Activated CD8-positive, alpha-beta T cell treated with anti-CD3 and anti-CD28 coated beads for 36 hours (primary cell): ENCODE data around the gene DRAXIN. TPM values are rescaled to one million over a fixed set of nuclear protein-coding genes. Genes with fewer than 3 reads are reported as not detected.

Experiments
- ATAC-seq: fragments of 200-7000 bp; cut with Tn5 transposase; one replicate; pipeline ENCODE4 v1.10.0; 2021; ENCODE audit warnings: mild to moderate bottlenecking, moderate library complexity
- CTCF ChIA-PET: fragments of 350-600 bp; sonication (Branson Sonifier 250); formaldehyde crosslinking; loops from one replicate; lab custom pipeline; 2021; ENCODE audit warnings: antibody characterized with exemption; lab: Charles Lee
- POLR2A ChIA-PET: fragments of 350-600 bp; sonication (Branson Sonifier 250); formaldehyde crosslinking; loops from one replicate; lab custom pipeline; 2021; ENCODE audit warnings: antibody characterized with exemption; lab: Charles Lee
- DNase-seq: peaks from one replicate; pipeline ENCODE4 v3.0.0-alpha.2; 2020
- H3K27ac Mint-ChIP-seq: one replicate; pipeline ENCODE4 v1.8.0; 2021; ENCODE audit warnings: mild to moderate bottlenecking, mixed read lengths
- H3K27me3 Mint-ChIP-seq: one replicate; pipeline ENCODE4 v1.8.0; 2021; ENCODE audit warnings: mixed read lengths
- H3K36me3 Mint-ChIP-seq: one replicate; pipeline ENCODE4 v1.8.0; 2021; ENCODE audit warnings: low read depth, mixed read lengths
- H3K4me1 Mint-ChIP-seq: one replicate; pipeline ENCODE4 v1.8.0; 2021; ENCODE audit warnings: low read depth, mixed read lengths
- H3K4me3 Mint-ChIP-seq: one replicate; pipeline ENCODE4 v1.8.0; 2021; ENCODE audit warnings: mild to moderate bottlenecking, moderate library complexity, mixed read lengths
- H3K9me3 Mint-ChIP-seq: one replicate; pipeline ENCODE4 v1.8.0; 2021; ENCODE audit warnings: mixed read lengths
- CTCF ChIP-seq: fragments of 200-600 bp; IDR thresholded peaks from one replicate; pipeline ENCODE4 v1.8.0; 2022; ENCODE audit warnings: antibody characterized with exemption, mild to moderate bottlenecking
- intact Hi-C: fragments of 100-400 bp; cut with micrococcal nuclease; formaldehyde crosslinking; loops from one replicate; pipeline ENCODE4 v1.10.0; 2022
- total RNA-seq, 2 experiments: library from RNA; stranded (reverse); gene quantifications; one replicate each; pipeline ENCODE4 v1.2.3, GENCODE V29; 2021

The DRAXIN gene
- total RNA-seq, 2 experiments from 2014 or later: 0.18 to 0.20 TPM

DNA sequence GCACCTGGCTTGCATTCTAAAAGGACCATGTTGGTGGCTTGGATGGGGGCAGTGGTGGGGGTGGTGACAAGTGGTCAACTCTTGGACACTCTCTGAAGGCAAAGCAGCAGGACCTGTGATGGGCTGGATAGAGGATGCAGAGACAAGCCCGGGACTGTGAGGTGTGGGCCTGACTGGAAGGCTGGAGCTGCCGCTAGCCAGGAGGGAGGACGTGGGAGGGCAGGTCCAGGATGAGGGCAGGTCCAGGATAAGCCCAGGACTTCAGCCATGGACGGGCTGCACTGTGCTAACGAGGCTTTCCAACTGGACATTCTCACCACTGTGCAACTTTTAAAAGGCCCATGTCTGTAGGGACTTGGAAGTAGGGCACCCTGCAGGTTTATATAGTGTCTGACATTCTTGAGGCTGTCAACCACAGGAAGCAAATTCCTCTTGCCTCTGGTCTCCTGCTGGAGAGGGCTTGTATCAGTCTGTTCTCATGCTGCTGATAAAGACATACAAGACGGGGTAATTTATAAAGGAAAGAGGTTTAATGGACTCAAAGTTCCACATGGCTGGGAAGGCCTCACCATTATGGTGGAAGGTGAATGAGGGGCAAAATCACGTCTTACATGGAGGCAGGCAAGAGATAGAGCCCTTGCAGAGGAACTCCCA lies 62.2 kb downstream of the DRAXIN start:
- H3K4me1 Mint-ChIP-seq: peaks cover 6% of the 10 kb centered on the region
- TF ChIP-seq CTCF: no peak
- intact Hi-C loops: no loop called here
- H3K9me3 Mint-ChIP-seq: no peaks in the 10 kb centered on the region
- ChIA-PET CTCF (no interaction called here), POLR2A (interaction anchor here (1.1 kb wide), 1 partner anchor 155 kb away, joined by 3 read pairs; no protein-coding TSS in a partner anchor)
- H3K27ac Mint-ChIP-seq: no peak overlapping the region
- H3K36me3 Mint-ChIP-seq: no peaks in the 10 kb centered on the region
- no peaks in the 10 kb centered on the region for H3K27me3 Mint-ChIP-seq
- no peak overlapping the region for H3K4me3 Mint-ChIP-seq
- ATAC-seq (no peak), DNase-seq (no peak)

DNA sequence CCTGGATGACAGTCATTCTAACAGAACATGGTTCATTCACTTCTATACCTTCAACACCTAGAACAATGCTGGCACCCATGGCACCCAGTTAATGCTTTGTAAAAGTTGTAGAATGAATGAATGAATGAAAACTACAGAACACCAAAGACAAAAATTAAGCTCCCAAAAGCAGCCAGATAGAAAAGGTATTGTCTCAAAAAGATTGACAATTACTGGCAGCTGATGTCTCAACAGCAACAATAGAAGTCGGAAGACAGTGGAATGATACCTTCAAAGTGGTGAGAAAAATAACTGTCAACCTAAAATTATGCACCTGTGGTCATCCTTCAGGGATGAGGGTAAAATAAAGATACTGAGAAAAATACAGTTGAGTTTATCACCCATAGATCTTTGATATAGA lies 65.5 kb downstream of the DRAXIN start:
- Mint-ChIP-seq H3K9me3 (no peaks in the 10 kb centered on the region), H3K4me1 (peaks cover 2% of the 10 kb centered on the region), H3K27ac (no peak overlapping the region), H3K4me3 (no peak overlapping the region), H3K36me3 (no peaks in the 10 kb centered on the region), H3K27me3 (peaks cover 2% of the 10 kb centered on the region)
- no peak for ATAC-seq
- no peak for TF ChIP-seq CTCF
- CTCF ChIA-PET: interaction anchor here (0.8 kb wide), 1 partner anchor 29 kb away, joined by 3 read pairs; no protein-coding TSS in a partner anchor
- POLR2A ChIA-PET: no interaction called here
- intact Hi-C loops: no loop called here
- DNase-seq: no peak

DNA sequence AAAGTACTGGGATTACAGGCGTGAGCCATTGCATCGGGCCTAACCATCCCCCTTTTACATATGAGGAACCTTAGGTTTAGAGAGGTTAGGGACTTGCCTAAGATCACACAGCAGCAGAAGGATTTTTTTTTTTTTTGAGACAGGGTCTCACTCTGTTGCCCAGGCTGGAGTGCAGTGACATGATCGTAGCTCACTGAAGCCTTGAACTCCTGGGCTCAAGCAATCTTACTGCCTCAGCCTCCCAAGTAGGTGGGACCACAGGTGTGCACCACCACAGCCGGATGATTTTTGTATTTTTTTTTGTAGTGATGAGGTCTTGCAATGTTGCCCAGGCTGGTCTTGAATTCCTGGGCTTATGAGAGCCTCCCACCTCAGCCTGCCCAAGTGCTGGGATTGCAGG lies 68.3 kb downstream of the DRAXIN start:
- H3K27ac Mint-ChIP-seq: no peak overlapping the region
- H3K36me3 Mint-ChIP-seq: no peaks in the 10 kb centered on the region
- ChIA-PET CTCF (no interaction called here), POLR2A (no interaction called here)
- H3K27me3 Mint-ChIP-seq: peaks cover 12% of the 10 kb centered on the region
- H3K4me1 Mint-ChIP-seq: peaks cover 4% of the 10 kb centered on the region
- ATAC-seq (no peak), DNase-seq (no peak)
- TF ChIP-seq CTCF: no peak
- intact Hi-C loops: no loop called here
- no peaks in the 10 kb centered on the region for H3K9me3 Mint-ChIP-seq
- no peak overlapping the region for H3K4me3 Mint-ChIP-seq

GRCh38 chr1:11761285-11761684 lies 69.8 kb downstream of the DRAXIN start:
- TF ChIP-seq CTCF: no peak
- Mint-ChIP-seq H3K9me3 (no peaks in the 10 kb centered on the region), H3K27ac (no peak overlapping the region), H3K4me1 (peaks cover 4% of the 10 kb centered on the region), H3K36me3 (no peaks in the 10 kb centered on the region), H3K27me3 (peaks cover 12% of the 10 kb centered on the region), H3K4me3 (no peak overlapping the region)
- ChIA-PET POLR2A (interaction anchor here (0.7 kb wide), 1 partner anchor 147 kb away, joined by 3 read pairs; no protein-coding TSS in a partner anchor), CTCF (no interaction called here)
- ATAC-seq (no peak), DNase-seq (no peak)
- intact Hi-C loops: no loop called here

- ATAC-seq: peak; percentile 78
- no peak within 1 kb of the TSS for H3K27ac Mint-ChIP-seq
- intact Hi-C loops: no loop called here
- H3K4me1 Mint-ChIP-seq: peaks cover 4% of the 10 kb centered on the region
- H3K4me3 Mint-ChIP-seq: no peak within 1 kb of the TSS
- no peak for TF ChIP-seq CTCF
- DNase-seq: peak; percentile 44
- CTCF ChIA-PET: interaction anchor here (0.8 kb wide), 1 partner anchor 724 kb away, joined by 3 read pairs; no protein-coding TSS in a partner anchor
- H3K27me3 Mint-ChIP-seq: peaks cover 12% of the 10 kb centered on the region
- POLR2A ChIA-PET: no interaction called here
- H3K9me3 Mint-ChIP-seq: no peaks in the 10 kb centered on the region
- no peaks in the 10 kb centered on the region for H3K36me3 Mint-ChIP-seq
These were observed 70.5 kb downstream of the DRAXIN start, which contains the start of gene C1orf167 for GRCh38 chr1:11761988-11762406. TSS of gene C1orf167 (plus strand) at chr1:11762193. CDS start at chr1:11764401, 2,208 bp downstream.
